DMS 273 (cell line): Measurements from ENCODE around the gene GRIN2A.

Source experiments
- DNase-seq: peaks from one replicate; lab custom pipeline; 2025; ENCODE audit not compliant: unreplicated experiment; lab: John Stamatoyannopoulos, UW

The GRIN2A gene

GRCh38 chr16:9791556-9791955, 390.7 kb downstream of the GRIN2A start:
- no peak for DNase-seq

GRCh38 chr16:9790199-9790598, 392.0 kb downstream of the GRIN2A start:
- DNase-seq = no peak

GRCh38 chr16:9787717-9788116, 394.5 kb downstream of the GRIN2A start:
- no peak for DNase-seq

- no peak for DNase-seq
Observed at GRCh38 chr16:9780831-9781230, 401.4 kb downstream of the GRIN2A start.

- DNase-seq = no peak
Observed at GRCh38 chr16:9778849-9779248, 403.4 kb downstream of the GRIN2A start.

- no peak for DNase-seq
Observed at GRCh38 chr16:9775998-9776397, 406.2 kb downstream of the GRIN2A start.

- DNase-seq = no peak
Observed at GRCh38 chr16:9773289-9773688, 408.9 kb downstream of the GRIN2A start.

GRCh38 chr16:9772526-9773225, 409.6 kb downstream of the GRIN2A start:
- no peak for DNase-seq

GRCh38 chr16:9766891-9767290, 415.3 kb downstream of the GRIN2A start:
- DNase-seq = no peak

GRCh38 chr16:9763505-9763904, 418.7 kb downstream of the GRIN2A start:
- no peak for DNase-seq

GRCh38 chr16:9761870-9762269, 420.4 kb downstream of the GRIN2A start:
- DNase-seq = no peak

- DNase-seq = no peak
Observed at GRCh38 chr16:9757687-9758086, 424.5 kb downstream of the GRIN2A start.

- DNase-seq = no peak
Observed at GRCh38 chr16:9756434-9756833, 425.8 kb downstream of the GRIN2A start.

GRCh38 chr16:9755081-9755480, 427.1 kb downstream of the GRIN2A start:
- DNase-seq = no peak

GRCh38 chr16:9741776-9742175, 440.5 kb downstream of the GRIN2A start:
- DNase-seq = peak; percentile 54

- no peak for DNase-seq
Observed at GRCh38 chr16:9739301-9739700, 442.9 kb downstream of the GRIN2A start.

GRCh38 chr16:9738690-9739089, 443.5 kb downstream of the GRIN2A start:
- no peak for DNase-seq

- no peak for DNase-seq
Observed at GRCh38 chr16:9736547-9736946, 445.7 kb downstream of the GRIN2A start.

- no peak for DNase-seq
Observed at GRCh38 chr16:9723136-9723535, 459.1 kb downstream of the GRIN2A start.

- no peak for DNase-seq
Observed at GRCh38 chr16:9713907-9714306, 468.3 kb downstream of the GRIN2A start.

GRCh38 chr16:9713156-9713555, 469.1 kb downstream of the GRIN2A start:
- no peak for DNase-seq

GRCh38 chr16:9708972-9709620, 473.1 kb downstream of the GRIN2A start:
- no peak for DNase-seq
